ENCODE measurements around the gene PTPN6. TPM values are rescaled to one million over a fixed set of nuclear protein-coding genes. Genes with fewer than 3 reads are reported as not detected.

The PTPN6 gene
- total RNA-seq, 2 experiments from 2014 or later = 79.0 to 83.5 TPM

DNA sequence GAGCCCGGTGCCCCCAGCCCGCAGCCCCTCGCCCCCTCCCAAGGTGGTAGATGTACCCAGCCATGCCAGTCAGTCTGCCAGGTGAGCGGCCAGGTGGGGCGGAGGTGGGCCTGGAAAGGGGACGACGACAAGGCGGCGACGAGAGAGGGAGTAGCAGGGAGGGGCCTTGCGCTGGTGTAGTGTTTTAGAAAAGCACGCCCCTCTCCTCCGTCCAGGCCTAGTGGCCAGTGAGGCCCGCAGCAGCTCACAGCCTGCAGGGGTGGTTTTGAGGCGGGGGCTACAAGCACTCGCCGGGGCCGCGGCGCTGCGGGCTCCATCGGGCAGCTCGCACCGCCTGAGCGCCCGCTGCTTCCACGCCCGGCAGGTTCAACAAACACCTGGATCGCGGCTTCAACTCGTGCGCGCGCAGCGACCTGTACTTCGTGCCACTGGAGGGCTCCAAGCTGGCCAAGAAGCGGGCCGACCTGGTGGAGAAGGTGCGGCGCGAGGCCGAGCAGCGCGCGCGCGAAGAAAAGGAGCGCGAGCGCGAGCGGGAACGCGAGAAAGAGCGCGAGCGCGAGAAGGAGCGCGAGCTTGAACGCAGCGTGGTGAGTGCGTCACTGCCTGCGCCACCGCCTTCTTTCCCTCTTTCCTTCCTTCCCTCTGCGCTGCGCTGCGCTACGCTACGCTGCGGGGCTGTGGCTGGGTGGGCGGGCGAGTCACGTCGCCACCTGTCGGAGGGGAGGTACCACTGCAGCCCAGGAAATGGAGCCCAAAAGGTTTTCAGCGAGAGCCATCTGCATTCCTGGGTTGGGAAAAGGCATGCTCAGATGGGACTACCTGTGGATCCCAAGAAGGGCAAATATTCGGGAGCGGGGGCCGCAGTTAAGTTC is 13.4 kb upstream of the PTPN6 start:
- Mint-ChIP-seq H3K4me1 (ENCODE audit: low read depth) (peaks cover 61% of the 10 kb centered on the region), H3K4me3 (peak overlapping the region; percentile 90), H3K27ac (peak overlapping the region; percentile 95), H3K36me3 (ENCODE audit: low read depth) (peaks cover 28% of the 10 kb centered on the region), H3K9me3 (no peaks in the 10 kb centered on the region), H3K27me3 (no peaks in the 10 kb centered on the region)
- ATAC-seq (ENCODE audit: poor library complexity) = peak; percentile 91
- Histone ChIP-seq H3K9me3 (ENCODE audit: control insufficient read depth in 1 of 2, insufficient read depth in 1 of 2, low read length in 2 of 2) (no peaks in the 10 kb centered on the region), H3K27me3 (ENCODE audit: control insufficient read depth in 1 of 2, insufficient read depth in 2 of 2, low read length in 2 of 2) (no peaks in the 10 kb centered on the region), H3K36me3 (ENCODE audit: insufficient read depth, low read length) (peaks cover 24% of the 10 kb centered on the region), H3K27ac (ENCODE audit: low read depth in 1 of 2, low read length in 2 of 2) (peak overlapping the region; percentile 89 to 92), H3K4me1 (ENCODE audit: insufficient read depth, low read length) (peaks cover 47% of the 10 kb centered on the region), H3K4me3 (ENCODE audit: low read length) (peak overlapping the region; percentile 72)
- ChIA-PET POLR2A (interaction anchor here (0.5 to 4.9 kb wide), 28 partner anchors 10 to 1033 kb away, joined by 3 to 89 read pairs (median 8); partner anchors contain the start of genes ATN1, C1RL, CDCA3 and COPS7A), CTCF (interaction anchor here (0.6 to 4.1 kb wide), 37 partner anchors 9 to 383 kb away, joined by 3 to 33 read pairs (median 5); partner anchors contain the start of genes ATN1, C1RL, CDCA3 and COPS7A)
- DNase-seq = peak; percentile 86 to 99 (median 92)
- TF ChIP-seq, protein P1, sequence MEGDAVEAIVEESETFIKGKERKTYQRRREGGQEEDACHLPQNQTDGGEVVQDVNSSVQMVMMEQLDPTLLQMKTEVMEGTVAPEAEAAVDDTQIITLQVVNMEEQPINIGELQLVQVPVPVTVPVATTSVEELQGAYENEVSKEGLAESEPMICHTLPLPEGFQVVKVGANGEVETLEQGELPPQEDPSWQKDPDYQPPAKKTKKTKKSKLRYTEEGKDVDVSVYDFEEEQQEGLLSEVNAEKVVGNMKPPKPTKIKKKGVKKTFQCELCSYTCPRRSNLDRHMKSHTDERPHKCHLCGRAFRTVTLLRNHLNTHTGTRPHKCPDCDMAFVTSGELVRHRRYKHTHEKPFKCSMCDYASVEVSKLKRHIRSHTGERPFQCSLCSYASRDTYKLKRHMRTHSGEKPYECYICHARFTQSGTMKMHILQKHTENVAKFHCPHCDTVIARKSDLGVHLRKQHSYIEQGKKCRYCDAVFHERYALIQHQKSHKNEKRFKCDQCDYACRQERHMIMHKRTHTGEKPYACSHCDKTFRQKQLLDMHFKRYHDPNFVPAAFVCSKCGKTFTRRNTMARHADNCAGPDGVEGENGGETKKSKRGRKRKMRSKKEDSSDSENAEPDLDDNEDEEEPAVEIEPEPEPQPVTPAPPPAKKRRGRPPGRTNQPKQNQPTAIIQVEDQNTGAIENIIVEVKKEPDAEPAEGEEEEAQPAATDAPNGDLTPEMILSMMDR (IDR thresholded peaks at IDR 0.05) = peak; percentile 89
- intact Hi-C loops (cut with DNase I, micrococcal nuclease) = loop anchor here in 1 of 2 experiments (5.0 kb wide), 1 partner anchor 35 kb away; the partner anchor contains the start of genes EMG1 and PHB2

DNA sequence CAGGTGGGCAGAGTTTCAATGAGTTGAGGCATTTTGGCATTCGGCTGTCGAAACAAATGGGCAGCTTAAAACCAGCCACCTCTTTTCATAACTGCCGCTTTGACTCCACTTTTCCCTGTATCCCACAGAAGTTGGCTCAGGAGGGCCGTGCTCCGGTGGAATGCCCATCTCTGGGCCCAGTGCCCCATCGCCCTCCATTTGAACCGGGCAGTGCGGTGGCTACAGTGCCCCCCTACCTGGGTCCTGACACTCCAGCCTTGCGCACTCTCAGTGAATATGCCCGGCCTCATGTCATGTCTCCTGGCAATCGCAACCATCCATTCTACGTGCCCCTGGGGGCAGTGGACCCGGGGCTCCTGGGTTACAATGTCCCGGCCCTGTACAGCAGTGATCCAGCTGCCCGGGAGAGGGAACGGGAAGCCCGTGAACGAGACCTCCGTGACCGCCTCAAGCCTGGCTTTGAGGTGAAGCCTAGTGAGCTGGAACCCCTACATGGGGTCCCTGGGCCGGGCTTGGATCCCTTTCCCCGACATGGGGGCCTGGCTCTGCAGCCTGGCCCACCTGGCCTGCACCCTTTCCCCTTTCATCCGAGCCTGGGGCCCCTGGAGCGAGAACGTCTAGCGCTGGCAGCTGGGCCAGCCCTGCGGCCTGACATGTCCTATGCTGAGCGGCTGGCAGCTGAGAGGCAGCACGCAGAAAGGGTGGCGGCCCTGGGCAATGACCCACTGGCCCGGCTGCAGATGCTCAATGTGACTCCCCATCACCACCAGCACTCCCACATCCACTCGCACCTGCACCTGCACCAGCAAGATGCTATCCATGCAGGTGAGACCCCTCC is 12.6 kb upstream of the PTPN6 start:
- TF ChIP-seq, protein P1 (IDR thresholded peaks at IDR 0.05) = peak; percentile 10
- peak in 1 of 14 experiments; percentile 47 for DNase-seq
- Mint-ChIP-seq H3K9me3 (no peaks in the 10 kb centered on the region), H3K27ac (peak overlapping the region; percentile 95), H3K36me3 (ENCODE audit: low read depth) (peaks cover 31% of the 10 kb centered on the region), H3K4me1 (ENCODE audit: low read depth) (peaks cover 62% of the 10 kb centered on the region), H3K27me3 (no peaks in the 10 kb centered on the region), H3K4me3 (peak overlapping the region; percentile 90)
- ChIA-PET CTCF (interaction anchor here (1.0 to 4.1 kb wide), 29 partner anchors 8 to 249 kb away, joined by 3 to 33 read pairs (median 6); partner anchors contain the start of genes ATN1, C1RL, COPS7A and EMG1), POLR2A (interaction anchor here (0.8 to 4.9 kb wide), 25 partner anchors 9 to 326 kb away, joined by 3 to 89 read pairs (median 12); partner anchors contain the start of genes ATN1, C1RL, CDCA3 and COPS7A)
- no peak for ATAC-seq (ENCODE audit: poor library complexity)
- H3K36me3 ChIP-seq (ENCODE audit: insufficient read depth, low read length) = peaks cover 24% of the 10 kb centered on the region
- peaks cover 47% of the 10 kb centered on the region for H3K4me1 ChIP-seq (ENCODE audit: insufficient read depth, low read length)
- intact Hi-C loops (cut with DNase I, micrococcal nuclease) = loop anchor here in 1 of 2 experiments (5.0 kb wide), 1 partner anchor 34 kb away; the partner anchor contains the start of genes EMG1 and PHB2
- peak overlapping the region; percentile 55 to 92 for H3K27ac ChIP-seq (ENCODE audit: low read depth in 1 of 2, low read length in 2 of 2)
- no peaks in the 10 kb centered on the region for H3K27me3 ChIP-seq (ENCODE audit: control insufficient read depth in 1 of 2, insufficient read depth in 2 of 2, low read length in 2 of 2)
- H3K9me3 ChIP-seq (ENCODE audit: control insufficient read depth in 1 of 2, insufficient read depth in 1 of 2, low read length in 2 of 2) = no peaks in the 10 kb centered on the region
- H3K4me3 ChIP-seq (ENCODE audit: low read length) = peak overlapping the region; percentile 72

DNA sequence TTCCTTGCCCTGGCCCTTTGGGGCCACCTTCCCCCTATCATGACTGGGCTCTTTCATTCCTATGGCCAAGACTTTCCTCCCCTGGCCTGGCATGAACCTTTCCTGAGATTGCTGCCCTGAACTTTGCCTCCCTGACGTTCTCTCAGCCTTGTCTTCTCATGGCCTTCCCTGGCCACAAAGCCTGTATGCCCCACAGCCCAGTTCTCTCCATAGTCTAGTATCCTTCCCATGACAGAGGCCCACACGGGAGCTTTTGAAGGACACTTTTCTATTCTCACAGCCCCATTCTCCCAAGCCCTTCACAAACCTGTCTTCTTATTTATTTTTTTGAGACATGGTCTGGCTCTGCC is 12.0 kb upstream of the PTPN6 start:
- Mint-ChIP-seq H3K27ac (peak overlapping the region; percentile 87), H3K4me1 (ENCODE audit: low read depth) (peaks cover 60% of the 10 kb centered on the region), H3K4me3 (peak overlapping the region; percentile 37), H3K36me3 (ENCODE audit: low read depth) (peaks cover 37% of the 10 kb centered on the region), H3K9me3 (no peaks in the 10 kb centered on the region), H3K27me3 (no peaks in the 10 kb centered on the region)
- POLR2A ChIA-PET = interaction anchor here (1.0 to 4.4 kb wide), 7 partner anchors 12 to 87 kb away, joined by 3 to 38 read pairs (median 4); partner anchors contain the start of genes ENO2, PTPN6, SPSB2 and TPI1
- Histone ChIP-seq H3K36me3 (ENCODE audit: insufficient read depth, low read length) (peaks cover 24% of the 10 kb centered on the region), H3K4me1 (ENCODE audit: insufficient read depth, low read length) (peaks cover 52% of the 10 kb centered on the region), H3K4me3 (ENCODE audit: low read length) (no peak overlapping the region), H3K27me3 (ENCODE audit: control insufficient read depth in 1 of 2, insufficient read depth in 2 of 2, low read length in 2 of 2) (no peaks in the 10 kb centered on the region), H3K27ac (ENCODE audit: low read depth in 1 of 2, low read length in 2 of 2) (no peak overlapping the region), H3K9me3 (ENCODE audit: control insufficient read depth in 1 of 2, insufficient read depth in 1 of 2, low read length in 2 of 2) (no peaks in the 10 kb centered on the region)
- ATAC-seq (ENCODE audit: poor library complexity) = no peak
- TF ChIP-seq, protein P1 (IDR thresholded peaks at IDR 0.05) = no peak
- intact Hi-C loops (cut with DNase I, micrococcal nuclease) = loop anchor here in 1 of 2 experiments (5.0 kb wide), 1 partner anchor 33 kb away; the partner anchor contains the start of genes EMG1 and PHB2
- no peak for DNase-seq
- CTCF ChIA-PET = interaction anchor here (1.2 to 4.1 kb wide), 5 partner anchors 20 to 66 kb away, joined by 5 to 33 read pairs (median 13); partner anchors contain the start of genes ENO2 and SPSB2

Data from CD4-positive, alpha-beta T cell (primary cell).